ENCODE results near the gene VDR.
"Not testable (repeated sequence)": the region's sequence is repeated elsewhere in the genome, so short reads cannot be mapped to it uniquely, and the experiment has no call there.

VDR gene

DNA sequence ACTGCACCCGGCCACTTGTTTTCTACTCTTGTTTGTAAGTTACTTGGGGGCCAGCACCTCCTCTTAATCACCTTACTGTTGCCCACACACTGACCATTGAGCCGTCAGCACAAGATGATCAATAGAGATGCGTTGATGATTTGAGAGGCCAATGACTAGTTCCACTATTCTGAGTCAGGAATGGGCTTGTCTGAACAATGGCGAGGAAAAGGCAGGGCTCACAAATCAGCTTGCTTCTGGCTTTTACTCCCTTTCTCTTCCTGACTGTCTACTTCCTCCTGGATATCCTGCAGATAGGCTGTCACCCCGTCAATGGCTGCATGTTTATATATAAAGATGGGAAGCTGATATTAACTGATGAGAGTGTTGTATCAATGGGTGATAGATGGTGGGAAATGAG is 55.9 kb downstream of the VDR start:
- no peak for DNase-seq (ENCODE audit: low spot score)

DNA sequence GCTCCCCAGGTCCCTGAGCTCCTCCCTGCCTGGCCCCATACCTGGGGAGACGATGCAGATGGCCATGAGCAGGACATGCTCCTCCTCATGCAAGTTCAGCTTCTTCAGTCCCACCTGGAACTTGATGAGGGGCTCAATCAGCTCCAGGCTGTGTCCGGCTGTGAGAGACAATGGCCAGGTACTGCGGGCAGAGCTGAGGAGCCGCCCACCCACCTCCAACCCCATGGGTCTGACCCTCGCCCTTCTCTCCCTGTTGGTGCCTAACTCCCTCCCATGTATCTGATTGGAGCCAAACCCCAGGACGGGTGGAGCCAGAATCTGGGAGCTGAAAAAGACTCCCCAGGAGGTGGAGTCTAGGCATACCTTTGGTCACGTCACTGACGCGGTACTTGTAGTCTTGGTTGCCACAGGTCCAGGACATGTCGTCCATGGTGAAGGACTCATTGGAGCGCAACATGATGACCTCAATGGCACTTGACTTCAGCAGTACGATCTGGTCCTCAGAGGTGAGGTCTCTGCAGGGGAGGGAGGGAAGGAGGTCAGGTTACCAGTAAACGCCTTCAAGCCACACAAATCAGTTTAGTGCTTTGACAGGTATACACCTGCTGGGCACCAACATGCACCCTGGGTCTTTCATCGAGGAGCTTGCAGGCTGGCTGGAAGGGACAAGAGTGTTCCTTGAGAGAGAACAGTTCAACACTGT is 58.3 kb downstream of the VDR start:
- DNase-seq (ENCODE audit: low spot score), result no peak

DNA sequence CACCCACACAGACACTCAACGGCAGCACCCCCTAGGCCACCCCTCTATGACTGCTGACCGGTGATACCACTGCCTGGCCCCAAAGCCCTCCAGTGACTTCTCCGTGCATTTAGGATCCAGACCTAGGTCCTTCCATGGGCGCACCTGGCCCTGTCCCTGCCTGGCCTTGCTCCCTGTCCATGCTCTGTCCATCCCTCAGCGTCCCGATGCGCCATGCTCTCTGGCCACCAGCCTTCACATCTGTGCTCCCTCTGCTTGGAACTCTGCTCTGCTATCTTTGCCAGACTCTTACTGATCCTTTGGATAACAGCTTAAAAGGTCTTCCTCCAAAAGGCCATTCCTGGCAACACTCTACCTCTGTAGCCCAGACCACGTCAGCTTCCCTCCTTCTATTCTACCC is 59.7 kb downstream of the VDR start:
- no peak for DNase-seq (ENCODE audit: low spot score)

DNA sequence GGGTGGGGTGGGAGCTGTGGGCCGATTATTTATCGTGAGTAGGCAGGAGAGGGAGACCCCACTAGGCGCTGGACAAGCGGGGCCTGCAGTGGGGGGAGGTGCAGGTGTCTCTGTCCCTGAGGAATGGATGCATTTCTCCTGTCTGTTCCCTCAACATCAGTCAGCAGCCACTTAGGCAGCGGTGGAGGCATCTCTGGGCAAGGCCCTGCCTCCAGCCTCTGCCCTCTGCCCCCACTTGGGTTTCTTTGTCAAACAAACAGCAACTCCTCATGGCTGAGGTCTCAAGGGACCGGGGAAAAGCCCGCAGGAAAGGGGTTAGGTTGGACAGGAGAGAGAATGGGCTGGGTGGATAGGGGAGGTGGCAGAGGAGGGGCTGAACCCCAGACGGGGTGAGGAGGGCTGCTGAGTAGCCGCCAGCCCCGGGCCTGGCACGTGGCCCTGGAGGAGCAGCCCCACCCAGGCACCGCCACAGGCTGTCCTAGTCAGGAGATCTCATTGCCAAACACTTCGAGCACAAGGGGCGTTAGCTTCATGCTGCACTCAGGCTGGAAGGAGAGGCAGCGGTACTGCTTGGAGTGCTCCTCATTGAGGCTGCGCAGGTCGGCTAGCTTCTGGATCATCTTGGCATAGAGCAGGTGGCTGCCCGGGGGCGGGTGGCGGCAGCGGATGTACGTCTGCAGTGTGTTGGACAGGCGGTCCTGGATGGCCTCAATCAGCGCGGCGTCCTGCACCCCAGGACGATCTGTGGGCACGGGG is 60.4 kb downstream of the VDR start:
- no peak for DNase-seq (ENCODE audit: low spot score)

DNA sequence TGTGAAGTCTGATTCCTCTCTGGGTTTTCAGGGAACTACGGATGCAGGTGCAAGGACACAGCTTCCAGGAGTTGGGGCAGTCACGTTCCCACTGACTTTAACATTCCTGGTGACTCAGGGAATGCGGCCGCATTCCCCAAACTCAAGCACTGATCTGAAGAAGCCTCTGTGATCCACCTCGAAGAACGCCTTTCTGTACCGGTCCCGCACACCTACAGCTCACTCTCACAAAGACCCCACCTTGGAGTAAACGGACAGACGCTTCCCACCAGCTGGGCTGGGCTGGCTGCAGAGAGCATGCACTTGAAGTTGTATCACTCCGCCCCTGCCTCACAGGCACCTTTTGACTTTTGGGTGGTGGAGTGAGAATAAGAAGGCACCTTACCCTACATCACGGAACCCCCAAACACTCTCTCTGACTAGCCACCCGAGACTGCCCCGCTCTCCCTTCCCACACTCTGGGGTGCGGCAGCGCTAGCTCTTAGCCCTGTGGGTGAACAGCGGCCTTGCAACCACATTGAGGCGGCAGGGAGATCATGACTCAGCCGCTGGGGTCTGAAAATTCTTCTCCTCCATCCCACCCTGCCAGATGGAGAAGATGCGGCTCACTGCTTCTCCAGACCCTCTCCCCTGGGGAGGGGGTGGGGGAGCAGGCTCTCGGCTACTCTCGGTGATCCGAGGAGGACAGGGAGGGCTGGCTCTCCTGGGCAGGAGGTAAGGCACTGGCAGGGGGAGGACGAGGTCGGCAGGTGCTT is 61.4 kb downstream of the VDR start:
- no peak for DNase-seq (ENCODE audit: low spot score)

DNA sequence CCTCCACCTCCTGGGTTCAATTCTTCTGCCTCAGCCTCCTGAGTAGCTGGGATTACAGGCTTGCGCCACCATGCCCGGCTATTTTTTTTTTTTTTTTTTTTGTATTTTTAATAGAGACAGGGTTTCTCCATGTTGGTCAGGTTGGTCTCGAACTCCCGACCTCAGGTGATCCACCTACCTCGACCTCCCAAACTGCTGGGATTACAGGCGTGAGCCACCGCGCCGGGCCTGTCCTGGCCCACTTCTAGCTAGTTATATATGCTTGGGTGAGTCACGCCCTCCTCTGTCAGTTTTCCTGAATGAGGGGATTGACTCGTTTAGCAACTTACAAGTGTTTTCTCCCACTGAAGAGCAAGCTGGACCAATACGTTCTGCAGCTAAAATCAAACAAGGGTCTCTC is 62.3 kb downstream of the VDR start:
- DNase-seq (ENCODE audit: low spot score), result not testable (repeated sequence)

DNA sequence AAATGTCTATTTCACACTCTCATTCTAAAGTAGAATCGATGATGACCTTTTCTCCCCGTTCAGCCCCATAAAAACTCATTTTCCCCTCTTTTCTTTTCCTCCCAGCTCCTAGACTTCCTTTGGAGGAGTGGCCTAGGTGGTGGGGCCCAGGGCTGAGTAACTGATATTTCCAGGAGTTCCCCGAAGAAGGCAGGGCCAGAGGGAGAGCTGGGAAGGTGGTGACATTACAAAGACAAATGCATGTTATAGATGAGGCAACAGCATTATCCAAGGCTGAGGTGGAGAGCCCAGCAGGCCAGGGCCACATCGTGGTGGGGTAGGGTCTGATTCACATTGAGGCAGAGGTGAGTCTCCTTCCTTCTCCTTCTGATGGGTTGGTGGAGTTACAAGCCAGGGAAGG is 62.9 kb downstream of the VDR start:
- DNase-seq (ENCODE audit: low spot score), result no peak

DNA sequence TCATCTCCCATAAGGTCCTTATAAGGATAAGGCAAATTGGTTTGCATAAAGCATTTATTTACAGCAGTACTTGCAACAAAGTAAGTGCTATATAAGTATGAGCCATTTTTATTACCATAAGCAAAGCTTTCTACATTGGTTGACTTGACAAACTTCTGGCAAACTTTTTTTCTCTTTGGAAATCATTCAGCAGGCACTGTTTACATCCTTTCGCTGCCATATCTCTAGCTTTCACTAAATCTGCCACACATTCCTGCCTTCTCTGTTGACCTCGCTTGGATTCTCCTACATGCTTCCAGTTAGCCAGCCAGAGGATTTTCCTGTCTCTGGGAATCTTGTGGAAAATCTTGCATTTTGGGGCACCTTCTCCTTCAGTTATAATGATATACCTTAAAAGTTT is 63.3 kb downstream of the VDR start:
- no peak for DNase-seq (ENCODE audit: low spot score)

DNA sequence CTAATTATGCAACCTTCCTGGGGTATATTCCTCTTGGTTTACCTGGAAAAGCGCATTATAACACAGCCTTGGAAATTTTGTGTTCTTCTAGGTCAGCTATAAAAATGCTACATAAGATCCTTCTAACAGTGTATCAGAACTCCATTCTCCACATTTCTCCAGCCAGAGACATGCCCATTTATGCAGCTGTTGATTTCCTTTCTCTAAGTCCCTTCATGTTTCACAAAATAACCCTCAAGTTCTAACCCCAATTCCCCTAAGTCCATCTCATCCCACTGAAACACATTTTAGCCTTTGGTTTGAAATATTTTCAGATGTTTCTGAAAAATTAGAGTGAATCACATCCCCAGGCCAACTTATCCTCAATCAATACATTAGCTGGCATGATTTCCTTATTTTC is 64.2 kb downstream of the VDR start:
- no peak for DNase-seq (ENCODE audit: low spot score)

DNA sequence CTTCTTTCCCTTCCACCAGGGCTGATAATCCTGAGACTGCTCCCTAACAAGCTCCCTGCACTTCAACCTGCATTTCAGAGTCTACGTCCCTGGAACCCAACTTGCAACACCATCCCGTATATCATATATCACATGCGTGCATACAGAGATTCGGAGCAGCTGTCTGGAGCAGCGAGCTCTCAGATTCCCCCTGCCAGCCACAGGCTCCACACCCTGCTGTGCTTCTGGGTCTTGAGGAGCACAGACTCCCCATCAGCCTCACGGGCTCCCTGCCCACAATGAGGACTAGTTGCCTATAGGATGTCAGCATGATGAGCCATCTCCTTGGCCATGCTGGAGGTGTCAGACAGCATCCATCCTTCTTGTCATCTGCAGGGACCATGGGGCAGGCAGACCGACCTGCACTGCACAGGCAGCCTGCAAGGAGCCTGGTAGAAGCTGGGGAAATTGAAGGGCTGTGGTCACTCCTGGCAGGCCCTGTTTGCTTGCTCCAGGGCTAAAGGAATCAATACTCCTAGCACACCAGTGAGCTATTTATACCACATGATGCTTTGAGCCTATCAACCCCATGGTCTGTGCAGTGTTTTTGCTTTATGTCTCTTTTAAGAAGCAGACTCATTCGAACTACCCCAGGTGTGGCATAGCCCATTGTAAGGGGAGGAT is 65.4 kb downstream of the VDR start:
- DNase-seq (ENCODE audit: low spot score), result no peak

DNA sequence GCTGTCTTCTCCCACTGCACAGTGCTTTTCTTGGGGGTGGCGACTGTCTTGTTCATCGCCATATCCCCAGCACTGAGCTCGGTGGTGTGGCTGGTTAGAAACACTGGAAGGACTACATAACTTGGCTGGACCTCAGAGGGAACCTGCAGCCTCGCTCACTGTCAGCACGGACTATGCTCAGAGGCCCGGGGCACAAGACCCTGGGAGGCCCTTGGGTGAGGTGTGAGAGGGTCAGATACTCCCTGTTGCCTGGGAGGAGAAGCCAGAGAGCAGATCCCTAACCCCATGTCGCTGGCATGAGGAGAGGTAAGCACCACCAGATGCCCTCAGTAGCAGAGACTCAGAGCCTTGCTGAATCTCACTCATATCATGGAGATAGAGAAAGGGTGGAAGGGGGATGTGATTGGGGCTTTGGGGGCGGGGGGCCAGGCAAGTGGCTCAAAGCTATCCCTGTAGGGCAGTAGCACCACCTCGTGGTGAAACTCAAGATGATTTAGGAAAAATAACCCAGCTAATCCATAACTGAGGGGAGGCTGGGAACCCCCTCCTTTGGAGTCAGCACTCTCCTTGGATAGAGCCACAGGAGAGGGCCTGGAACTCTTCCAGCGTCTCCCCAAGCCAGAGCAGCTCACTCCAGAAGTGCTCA is 66.4 kb downstream of the VDR start:
- peak; percentile 77 for DNase-seq (ENCODE audit: low spot score)

DNA sequence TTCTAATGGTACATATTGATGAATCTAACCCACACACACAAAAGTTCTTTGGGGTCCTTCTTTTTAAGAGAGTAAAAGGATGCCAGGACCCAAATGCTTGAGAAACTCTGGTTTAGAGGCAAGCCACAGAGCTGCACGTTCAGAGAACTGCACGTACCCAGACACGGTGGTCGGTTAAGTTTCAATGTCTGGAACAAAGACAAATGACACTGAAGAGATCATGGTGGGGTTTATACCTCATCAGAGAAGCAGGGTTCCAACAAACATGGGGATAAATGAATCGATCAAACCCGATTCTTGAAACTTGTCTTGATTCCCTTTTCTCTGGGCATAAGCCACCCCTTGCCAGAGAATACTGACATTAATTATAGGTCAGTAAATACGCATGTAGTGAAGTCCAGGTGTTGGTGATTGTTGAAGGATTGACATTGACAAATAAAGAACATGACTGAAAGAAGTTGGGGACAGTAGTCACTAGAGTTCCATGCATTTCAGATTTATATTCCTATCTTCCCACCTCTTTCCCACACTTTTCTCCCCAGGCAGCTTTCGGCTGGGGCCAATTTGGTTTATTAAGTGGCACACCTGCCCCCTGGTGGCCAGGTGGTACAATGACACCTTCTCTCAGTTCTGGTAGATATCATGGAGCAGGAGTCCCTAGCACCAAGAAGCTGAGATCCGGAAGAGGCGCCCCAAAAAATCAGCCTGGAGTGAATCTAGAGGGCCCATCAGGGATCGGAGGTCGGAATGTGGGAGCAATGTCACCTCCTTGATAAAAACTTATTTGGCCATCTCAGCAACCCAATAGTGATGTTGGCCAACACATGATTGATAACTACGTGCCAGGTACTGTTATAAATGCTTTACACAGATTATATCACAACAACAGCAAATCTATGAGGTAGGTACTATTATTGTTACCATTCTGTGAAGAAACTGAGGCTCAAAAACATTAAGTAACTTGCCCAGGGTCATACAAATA is 67.3 kb downstream of the VDR start:
- peak; percentile 79 for DNase-seq (ENCODE audit: low spot score)

DNA sequence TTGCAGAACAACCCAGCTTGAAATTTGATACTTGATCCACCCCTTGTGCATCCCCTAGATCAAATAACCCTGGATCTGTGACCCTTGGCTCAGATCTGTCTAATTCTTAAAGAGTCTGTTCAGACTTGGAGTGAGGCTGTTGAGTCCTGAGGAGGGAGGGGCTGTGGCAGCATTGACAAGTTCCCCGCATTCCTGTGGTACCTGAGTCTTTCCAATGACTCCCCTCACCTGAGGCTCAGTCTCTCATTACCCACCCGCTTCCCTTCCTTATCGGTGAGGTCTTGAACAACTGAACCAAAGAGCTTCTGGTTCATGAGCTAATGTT is 69.0 kb downstream of the VDR start:
- DNase-seq (ENCODE audit: low spot score), result no peak

DNA sequence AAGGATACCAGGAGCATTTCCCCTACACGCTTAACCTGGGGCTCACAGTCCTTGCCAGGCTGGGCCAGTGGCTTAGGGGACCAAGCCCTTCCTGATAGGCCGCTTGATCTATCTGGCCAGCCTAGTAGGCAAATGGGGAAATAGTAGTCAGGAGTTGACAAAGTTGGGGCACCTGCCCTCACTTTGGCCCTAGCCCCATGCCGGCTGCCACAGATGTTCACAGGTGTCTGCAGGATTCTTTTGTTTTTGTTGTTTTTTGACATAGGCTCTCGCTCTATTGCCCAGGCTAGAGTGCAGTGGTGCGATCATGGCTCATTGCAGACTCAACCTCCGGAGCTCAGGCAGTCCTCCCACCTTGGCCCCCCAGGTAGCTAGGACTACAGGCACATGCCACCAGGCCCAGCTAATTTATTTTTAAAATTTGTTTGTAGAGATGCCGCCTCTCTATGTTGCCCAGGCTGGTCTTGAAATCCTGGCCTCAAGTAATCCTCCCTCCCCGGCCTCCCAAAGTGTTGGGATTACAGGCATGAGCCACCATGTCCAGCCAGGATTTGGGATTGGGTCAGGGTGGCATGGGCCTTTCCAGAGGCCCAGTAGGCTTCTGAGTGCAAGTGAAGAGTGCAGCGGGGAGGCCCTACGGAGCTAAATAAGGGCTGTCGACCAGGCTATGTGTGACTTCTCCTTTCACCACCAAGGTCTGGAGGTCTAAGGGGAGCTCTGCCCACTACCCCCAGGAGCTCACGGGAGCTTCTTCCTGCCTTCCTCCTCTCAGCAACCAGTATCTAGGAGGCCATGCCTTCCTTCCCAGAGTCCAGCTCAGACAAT is 69.6 kb downstream of the VDR start:
- no peak for DNase-seq (ENCODE audit: low spot score)

DNA sequence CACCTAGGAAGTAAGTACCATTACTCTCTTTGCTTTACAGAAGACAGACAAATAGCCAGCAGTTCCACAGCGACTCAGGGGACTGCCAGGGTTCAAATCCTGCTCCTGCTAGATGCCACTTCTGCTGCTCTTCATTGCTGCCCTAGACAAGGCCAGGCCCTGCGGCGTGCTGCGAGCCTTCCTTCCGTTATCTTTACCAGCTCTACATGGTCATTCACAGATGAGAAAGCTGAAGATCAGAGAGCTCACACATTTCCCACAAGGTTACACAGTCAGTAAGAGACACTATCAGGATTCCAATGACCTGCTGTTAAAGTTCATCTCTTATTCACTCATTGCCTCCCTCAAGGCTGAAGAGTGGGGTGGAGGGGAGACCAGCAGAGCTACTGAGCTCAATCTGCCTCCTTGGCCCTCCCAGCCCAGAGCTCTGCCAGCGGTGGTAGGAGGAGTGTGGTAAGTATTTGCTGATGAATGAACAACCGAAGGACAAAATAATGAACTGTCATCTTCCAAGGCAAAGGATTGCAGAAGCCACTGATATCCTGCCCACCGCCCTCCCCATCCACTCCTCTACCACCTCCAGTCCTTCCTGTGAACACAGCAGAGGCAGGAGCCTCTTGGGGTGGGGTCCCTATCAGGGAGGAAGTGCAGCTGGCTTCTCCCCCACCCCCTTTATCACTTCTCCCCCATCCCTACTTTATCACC is 70.4 kb downstream of the VDR start:
- DNase-seq (ENCODE audit: low spot score), result no peak

DNA sequence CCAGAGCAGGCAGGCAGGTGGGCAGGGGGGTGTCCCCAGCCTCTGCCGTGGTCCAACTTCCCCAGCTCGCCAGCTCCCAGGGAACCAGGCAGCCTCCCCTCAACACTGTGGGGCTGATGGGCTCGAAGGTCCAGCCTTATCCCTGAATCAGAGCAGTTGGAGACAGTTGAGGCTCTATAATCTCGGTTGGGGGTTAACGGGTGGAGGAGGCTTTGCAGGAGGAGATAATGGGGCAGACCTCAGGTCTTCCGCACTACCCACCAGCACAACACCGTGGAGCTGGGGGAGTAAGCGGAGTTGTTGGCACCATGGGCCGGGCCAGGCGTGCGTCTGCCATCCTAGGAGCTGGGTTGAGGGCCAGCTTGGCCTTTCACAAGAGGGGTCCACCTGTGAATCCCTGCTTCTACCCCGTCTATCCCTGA is 71.2 kb downstream of the VDR start:
- DNase-seq (ENCODE audit: low spot score), result no peak

DNA sequence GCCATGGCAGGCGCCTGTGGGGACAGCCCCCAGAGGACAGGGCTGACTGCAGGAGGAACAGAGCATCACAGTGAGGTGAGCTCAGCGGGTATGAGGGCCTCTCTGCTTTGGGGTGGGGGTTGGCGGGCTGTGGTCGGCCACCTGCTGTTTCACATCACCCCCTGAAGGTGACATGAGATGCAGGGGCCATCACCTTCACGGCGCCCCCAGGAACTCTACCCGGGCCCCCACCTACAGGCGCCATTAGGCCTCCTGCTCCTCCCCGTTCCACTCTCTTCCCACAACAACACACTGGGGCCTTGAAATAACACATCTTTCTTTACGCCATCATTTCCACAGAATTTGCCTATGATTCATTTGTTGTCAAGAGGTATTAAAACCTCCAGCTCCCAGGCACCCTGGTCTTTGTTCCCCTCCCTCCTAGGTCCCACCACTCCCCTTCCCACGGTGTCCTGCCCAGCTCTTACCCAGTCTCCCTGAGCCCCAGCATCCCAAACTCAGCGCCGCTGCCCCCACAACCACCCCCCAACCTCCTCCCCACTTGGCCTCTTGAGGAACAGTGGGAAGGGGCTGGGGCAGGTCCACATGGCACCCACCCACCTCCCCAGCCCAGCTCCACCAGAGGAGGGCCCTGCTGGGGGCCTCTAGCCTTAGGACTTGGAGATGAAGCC is 72.4 kb downstream of the VDR start:
- DNase-seq (ENCODE audit: low spot score), result no peak

DNA sequence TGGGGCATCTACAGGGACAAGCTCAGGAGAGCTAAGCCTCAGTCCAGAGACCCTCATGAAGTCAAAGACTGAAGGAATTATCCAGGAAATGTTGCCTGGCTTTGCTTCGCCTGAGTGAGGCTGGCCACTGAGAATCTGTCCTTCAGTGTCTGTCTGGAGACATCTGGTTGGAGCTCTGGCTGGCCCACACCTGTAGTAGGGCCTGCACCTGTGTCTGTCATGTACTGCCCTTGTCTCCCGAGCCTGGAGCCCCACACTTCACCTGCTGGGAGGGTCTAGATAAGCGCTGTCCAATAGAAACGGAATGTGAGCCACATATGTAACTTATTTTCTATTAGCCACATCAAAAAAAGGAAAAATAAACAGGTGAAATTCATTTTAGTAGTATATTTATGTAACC is 75.2 kb downstream of the VDR start:
- DNase-seq (ENCODE audit: low spot score), result no peak

DNA sequence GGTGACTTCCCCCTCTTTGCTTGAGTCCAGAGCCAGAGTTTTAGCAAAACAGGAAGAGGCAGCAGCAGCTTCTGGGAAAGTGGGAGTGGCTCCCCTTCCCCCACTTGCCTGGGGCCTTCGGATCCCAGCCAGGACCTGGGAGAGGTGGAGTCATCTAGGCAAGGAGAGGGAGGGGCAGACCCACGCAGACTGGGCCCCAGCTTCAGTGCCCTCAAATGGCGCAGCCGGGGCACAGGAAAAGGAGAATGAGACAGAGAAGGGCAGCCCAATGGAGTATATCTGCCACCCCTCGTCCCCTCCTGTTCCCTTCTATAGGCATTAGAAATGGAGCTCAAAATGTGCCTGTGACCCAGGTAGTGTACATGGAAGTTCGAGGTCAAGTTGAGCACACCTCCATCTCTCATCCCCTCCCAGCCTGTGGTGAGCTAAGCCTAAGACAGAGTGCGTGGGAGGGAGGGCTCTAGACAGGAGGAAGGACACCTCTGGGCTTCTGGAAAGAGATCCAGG is 75.8 kb downstream of the VDR start:
- DNase-seq (ENCODE audit: low spot score), result peak; percentile 86
